ENCODE measurements around the gene CHAF1A.

CHAF1A gene

DNA sequence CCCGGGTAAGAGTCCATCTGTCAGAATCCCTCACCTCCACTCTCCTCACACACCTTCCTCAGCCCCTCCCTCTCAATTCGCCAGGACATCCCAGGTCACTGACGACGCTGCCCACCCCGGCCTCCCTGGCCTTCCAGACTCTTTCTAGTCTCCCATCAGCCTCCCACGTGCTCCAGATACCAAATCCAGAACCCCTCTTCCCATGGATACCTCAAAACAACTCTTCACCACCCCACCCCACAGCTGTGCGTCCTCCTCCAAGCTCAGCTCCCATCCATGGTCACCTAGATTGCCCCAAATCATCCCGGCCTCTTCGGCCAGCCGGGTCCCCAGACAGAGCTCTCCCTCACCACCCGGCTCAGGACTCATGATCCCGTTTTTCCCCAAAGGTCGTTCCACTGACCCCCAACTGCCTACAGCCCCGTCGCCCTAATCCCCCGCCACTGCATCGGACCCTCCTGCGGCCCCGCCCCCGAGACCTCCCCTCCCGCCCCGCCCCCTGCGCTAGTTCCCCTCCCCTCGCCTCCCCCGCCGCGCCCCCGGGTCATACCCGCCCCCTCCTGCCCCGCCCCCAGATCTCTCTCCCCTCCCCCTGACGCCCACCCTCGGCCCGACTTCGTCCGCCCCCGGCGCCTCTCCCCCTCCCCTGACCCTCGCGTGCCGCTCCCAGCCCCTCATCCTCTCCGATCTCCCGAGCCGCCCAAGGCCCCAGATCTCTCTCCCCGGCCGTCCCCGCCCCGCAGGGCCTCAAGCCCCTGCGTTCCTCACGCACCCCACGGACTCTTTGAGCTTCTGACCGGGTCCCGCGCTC lies 54.6 kb downstream of the CHAF1A start:
- peak; percentile 64 for DNase-seq (ENCODE audit: low read depth)

DNA sequence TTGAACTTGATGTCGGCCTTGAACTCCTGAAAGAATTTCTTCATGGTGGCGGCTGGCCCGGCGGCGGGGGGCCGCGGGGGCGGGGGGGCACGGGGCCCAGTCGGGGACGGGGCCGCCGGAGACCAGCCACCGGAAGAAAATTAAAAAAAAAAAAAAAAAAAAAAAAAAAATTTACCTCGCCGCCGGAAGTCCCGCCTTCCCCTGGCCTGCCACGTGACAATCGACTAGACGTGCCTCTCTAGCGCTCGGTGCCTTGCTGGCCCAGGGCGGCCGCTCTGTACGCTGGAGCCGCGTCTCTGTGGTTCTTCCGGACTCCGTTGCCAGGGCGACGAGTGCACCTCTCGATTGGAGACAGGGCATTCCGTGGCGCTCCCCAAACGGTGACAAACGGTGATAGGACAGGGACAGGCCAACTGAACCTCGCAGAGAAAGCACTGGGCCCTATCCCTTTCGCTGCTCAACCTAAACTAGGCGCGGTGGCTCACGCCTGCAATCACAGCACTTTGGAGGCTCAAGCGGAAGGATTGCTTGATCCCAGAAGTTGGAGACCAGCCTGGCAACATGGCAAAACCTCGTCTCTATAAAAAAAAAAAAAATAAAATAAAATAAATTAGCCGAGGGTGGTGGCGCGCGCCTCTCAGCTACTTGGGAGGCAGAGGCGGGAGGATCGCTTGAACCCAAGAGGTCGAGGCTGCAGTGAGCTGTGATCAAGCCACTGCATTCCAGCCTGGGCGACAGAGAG lies 55.4 kb downstream of the CHAF1A start, which contains the start of gene UBXN6:
TSS of gene UBXN6 (minus strand) at position 141 of the 742 bp plus-strand sequence. CDS start at position 44, 97 bp downstream.
- peak; percentile 99 for DNase-seq (ENCODE audit: low read depth)

DNA sequence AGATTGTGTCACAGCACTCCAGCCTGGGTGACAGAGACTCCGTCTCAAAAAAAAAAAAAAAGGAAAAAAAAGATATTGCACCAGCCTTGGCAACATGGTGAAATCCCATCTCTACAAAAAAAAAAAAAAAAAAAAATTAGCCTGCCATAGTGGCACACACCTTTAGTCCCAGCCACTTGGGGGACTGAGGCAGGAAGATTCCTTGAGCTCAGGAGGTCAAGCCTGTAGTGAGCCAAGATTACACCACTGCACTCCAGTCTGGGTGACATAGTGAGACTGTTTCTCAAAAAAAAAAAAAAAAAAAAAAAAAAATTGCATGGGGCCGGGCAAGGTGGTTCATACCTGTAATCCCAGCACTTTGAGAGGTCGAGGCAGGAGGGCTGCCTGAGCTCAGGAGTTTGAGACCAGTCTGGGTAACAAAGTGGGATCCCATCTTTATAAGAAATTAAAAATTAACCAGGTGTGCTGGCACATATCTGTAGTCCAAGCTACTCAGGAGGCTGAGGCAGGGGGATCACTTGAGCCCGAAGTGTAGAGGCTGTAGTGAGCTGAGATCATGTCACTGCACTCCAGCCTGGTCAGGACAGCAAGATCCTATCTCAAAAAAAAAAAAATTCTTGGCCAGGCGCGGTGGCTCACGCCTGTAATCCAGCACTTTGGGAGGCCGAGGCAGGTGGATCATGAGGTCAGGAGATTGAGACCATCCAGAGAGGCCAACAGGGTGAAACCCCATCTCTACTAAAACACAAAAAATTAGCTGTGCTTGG lies 62.6 kb downstream of the CHAF1A start:
- DNase-seq (ENCODE audit: low read depth) = no peak

DNA sequence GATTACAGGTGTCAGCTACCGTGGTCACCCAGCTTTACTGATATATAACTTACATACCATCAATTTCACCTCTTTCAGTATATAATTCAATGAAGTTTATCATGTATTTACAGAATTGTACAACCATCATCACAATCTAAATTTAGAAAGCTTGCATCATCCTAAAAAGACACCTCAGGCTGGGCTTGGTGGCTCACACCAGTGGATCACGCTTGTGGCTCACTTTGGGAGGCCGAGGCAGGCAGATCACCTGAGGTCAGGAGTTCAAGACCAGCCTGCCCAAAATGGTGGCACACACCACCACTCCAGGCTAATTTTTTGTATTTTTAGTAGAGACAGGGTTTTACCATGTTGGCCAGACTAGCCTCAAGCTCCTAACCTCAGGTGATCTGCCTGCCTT lies 65.4 kb downstream of the CHAF1A start:
- DNase-seq (ENCODE audit: low read depth) = no peak

DNA sequence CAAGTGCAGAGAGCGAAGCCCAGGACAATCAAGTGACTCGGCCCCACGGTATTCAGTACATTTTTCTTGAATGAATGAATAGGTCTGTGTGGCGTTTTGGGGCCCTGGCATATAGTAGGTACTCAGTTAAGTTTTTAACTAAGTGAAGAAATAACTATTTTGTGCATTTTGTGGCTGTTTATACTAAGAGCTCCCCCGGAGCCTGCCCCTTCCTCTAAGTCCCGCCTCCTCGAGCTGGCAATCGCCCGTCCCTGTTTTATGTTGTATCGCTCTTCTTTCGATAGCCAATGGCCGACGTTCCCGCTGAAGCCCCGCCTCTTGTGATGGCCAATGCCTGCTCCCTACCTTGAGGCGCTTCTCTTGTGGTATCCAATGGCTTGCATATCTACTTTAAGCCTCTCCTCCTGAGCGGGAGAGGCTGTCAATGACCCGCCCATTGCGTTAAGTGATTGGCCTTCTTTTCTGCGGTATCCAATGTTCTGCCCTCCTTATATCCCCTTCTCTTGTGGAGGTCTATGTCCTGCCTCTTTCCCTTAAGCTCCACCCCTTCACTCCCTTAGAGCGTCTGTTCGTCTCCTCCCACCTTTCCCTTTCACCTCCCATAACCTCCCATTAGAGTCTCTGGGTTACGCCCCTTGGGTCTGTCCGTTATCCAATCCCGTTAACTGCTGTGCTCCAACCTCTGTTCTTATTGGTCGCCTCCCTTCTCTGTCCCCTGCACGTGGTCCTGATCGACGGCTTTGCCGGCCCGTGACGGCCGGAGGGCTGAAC lies 69.1 kb downstream of the CHAF1A start:
- DNase-seq (ENCODE audit: low read depth) = peak; percentile 100

DNA sequence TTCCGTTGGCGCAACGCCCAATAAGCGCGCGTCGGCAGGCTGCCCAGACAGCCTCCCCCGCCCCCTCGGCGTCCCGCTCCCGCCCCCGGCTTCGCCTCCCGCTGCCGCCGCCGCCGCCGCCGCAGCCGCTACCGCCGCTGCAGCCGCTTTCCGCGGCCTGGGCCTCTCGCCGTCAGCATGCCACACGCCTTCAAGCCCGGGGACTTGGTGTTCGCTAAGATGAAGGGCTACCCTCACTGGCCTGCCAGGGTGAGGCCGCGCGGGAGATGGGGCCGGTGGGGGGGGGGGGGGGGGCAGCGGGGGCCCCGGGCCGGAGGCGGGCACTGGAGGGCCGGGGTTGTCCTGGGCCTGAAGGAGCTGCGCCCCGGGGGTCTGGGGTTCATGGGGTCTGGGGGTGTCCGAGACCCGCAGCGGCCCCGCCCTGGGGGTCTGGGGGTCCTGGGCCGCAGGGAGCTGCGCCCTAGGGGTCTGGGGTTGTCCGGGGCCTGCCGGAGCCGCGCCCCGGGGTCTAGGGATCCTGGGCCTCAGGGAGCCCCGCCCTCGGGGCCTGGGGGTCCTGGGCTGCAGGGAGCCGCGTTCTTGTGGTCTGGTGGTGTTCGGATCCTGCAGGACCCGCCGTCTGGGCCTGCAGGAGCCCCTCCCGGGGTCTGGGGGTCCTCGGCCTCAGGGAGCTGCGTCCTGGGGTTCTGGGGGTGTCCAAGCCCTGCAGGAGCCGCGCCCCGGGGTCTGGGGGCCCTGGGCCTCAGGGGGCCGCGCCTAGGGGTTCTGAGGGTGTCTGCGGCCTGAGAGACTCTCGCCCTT lies 69.9 kb downstream of the CHAF1A start, which contains the start of gene HDGFL2:
TSS of gene HDGFL2 (plus strand) at position 124 of the 801 bp plus-strand sequence. CDS start at position 178, 54 bp downstream.
- no peak for DNase-seq (ENCODE audit: low read depth)

DNA sequence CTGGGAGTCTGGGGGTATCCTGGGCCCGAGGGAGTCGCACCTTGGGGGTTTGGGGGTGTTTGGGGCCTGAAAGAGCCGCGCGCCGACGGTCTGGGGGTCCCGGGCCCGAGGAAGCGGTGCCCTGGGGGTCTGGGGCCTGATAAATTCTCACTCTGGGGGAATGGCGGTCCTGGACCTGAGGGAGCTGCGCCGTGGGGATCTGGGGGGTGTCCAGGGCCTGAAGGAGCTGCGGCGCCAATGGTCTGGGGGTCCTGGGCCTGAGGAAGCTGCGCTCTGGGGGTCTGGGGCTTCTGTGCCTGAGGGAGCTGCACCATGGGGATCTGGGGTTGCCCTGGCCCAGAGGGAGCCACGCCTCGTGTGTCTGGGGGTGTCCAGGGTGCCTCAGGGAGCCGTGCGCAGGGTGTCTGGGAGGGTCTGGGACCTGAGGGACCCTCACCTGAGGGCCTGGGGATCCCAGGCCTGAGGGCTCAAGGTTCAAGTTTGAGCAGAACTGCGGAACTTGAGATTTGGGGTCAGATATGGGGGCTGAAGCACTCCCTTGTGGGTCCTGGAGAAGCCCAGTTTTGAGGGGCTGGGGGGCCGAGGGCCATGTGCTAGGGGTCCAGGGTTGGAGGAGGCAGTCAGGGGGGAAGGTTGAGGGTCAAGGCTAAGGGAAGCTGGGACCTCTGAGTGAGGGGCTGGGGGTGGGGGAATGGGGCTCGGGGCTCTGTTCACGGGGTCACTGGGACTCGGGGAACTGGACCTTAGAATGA lies 70.7 kb downstream of the CHAF1A start:
- DNase-seq (ENCODE audit: low read depth) = no peak

DNA sequence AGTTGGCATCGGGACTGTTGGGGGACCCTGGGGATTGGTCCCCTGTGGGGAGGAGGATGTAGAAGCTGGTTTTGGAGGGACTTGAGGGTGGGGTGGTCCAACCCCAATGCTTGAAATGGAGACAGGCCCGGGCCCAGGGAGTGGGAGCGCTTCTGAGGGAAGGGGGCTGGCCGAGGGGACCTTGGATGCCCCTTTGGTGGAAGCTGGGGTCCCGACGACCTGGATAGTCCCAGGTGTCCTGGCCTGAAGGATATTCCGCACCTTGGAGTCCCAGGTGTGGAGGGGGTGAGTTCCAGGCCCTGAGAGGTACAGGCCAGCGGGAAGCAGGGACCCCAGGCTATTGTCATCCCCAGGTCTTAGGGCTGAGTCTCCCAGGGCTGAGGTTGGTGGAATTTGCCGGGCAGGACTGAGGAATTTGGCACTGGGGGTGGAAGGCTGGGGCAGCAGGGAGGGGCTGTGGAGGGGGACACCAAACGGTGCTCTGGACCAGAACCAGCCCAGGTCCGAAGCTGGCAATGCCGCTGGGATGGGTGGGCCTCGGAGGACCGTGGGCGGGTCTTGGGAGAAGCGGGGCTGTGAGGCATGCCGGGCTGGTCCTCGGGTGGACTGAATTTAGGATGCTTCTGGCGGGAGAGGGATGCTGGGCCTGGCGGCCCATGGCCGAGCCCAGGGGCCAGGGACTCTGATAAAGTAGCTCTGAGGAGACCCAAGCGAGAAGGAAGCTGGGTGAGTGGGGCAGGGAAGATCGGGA lies 71.5 kb downstream of the CHAF1A start:
- DNase-seq (ENCODE audit: low read depth) = no peak

DNA sequence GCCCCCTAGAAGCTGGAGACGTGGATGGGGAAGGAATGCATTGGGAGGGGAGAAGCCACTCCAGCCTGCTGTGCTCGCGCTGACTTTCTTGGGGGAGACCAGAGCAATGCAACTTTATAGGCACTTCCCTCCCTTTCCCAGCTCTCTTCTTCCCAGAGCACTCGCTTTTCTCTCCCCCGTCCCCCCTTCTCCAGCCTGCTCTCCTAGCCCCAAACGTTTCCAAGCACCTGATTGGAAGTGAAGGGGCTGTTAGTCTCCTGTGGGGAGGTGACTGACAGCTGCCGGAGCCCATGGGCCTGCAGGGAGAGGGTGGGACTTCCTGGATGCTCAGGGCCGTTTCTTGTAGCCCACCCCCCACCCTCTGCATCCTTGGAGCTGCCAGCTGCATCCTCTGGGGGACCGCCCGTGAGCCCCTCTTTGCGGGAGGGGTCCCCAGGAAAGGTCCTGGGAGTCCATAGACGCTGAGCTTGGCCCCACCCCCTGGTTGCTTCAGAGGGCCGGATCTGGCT lies 72.1 kb downstream of the CHAF1A start:
- peak; percentile 75 for DNase-seq (ENCODE audit: low read depth)

DNA sequence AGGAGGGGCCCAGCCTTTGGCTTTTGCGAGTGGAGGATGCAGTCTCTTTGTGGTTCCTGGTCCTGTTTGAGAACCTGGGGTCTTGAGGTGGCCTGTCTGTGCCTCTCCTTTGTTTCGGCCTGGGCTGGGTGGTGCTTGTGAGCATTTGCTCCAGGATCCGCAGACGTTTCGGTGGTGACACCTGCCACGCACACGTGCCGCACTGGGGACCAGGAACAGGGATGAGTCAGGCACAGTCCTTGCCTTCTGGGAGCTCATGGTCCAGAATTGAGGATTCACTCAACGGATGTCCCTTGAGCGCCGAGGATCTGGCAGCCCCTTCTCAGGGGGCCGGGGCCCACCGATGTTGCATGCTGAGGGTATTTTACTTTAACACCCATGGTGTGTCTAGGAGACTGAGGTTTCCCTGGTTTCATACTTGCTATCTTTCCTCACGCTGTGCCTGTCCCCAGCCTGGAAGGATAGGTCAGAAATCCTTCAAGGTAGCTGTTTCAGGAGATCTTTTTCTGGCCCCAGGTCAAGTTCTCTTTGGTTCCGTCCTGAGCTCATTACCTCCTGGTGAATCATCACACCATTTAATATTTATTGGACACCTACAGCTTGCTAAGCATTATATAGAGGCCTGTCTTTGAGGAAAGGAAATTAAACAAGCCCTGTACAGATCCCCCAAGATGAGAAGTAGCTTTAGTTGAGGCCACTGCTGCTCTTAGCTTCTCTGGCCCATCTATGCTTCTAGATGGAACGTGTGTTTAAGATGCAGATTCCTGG lies 74.8 kb downstream of the CHAF1A start:
- no peak for DNase-seq (ENCODE audit: low read depth)

DNA sequence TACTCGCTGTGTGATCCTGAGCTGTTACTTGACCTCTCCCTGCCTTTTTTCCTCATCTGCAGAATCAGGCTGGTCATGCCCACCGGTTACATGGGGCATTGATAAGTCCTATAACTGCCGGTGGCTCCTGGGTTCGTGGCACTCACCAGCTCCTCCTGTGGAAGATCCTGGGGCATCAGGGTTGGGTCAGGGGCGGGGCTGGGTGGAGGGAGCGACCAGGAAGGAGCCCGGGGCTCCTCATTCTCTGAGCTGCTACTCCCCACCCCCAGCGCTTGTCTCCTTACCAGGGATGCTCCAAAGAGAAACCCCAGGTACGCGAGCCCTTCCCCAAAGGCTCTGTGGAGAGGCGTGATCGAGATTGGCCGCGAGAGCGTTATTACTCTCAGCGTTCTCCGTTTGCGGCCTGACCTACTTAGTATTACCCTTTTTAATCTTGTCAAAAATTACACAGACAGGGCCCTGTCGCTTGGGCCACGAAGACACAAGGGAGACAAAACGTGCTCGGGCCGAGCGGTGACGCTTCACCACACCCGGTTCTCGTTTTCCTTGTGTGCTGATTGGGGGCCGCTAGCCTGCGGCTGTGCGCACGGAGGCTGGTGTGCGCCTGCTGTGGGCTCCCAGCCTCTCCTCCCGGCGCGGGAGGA lies 80.4 kb downstream of the CHAF1A start:
- DNase-seq (ENCODE audit: low read depth) = no peak

DNA sequence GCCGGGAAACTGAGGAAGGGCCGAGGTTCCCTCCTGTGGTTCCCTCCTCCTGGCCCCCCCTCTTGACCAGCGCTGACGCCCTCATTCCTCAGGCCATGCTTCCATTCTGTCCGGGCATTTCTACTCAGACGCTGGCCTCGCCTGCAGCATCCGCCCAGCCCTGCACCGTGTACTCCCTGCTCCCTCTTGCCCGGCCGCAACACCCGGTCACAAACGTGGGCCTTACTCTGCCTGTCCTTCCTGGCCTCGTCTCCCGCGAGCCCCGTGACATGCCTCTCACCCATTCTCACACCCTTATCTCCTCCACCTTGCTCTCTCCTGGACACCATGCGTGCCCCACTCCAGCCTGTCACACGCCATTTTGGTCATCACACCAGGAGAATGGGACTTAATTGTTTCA lies 80.9 kb downstream of the CHAF1A start:
- no peak for DNase-seq (ENCODE audit: low read depth)

DNA sequence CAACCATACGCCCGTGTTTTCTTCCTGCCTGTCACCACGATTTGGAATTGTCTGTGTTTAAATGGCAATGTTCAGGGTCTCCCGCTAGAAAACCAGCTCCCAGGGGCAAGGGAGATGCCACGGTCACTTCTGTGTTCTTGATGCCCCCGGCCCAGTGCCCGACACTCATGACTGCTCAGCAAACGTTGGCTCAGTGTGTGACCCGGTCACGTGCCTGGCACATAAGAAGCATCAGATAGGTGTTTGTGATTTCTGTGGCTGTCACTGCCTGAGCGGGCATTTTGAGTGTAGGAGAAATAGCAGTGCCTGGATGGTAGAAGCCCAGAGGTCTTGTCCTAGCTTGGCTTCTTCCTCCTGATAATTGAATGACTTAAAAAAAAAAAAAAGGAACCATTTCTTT lies 85.1 kb downstream of the CHAF1A start:
- DNase-seq (ENCODE audit: low read depth) = no peak

DNA sequence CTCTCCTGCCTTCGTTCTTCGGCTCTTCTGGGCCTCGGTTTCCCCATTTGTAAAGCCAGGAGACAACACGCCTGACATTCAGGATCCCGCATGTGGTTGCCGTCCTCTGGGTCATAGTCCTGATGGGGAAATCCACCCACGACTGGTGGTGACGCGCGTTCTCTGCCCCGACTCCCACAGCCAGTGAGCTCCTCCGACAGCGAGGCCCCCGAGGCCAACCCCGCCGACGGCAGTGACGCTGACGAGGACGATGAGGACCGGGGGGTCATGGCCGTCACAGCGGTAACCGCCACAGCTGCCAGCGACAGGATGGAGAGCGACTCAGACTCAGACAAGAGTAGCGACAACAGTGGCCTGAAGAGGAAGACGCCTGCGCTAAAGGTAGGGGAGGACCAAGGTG lies 86.1 kb downstream of the CHAF1A start:
- DNase-seq (ENCODE audit: low read depth) = no peak

DNA sequence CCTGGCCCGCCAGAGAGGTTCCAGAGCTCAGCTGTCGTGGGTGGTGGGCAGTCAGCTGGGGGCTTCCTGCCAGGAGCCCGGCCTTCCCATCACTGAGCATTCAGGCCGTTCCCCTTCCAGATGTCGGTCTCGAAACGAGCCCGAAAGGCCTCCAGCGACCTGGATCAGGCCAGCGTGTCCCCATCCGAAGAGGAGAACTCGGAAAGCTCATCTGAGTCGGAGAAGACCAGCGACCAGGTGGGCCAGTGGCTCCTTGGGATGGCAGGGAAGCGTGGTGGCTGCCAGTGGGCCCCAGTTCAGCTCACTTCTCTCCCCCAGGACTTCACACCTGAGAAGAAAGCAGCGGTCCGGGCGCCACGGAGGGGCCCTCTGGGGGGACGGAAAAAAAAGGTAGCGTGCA lies 89.0 kb downstream of the CHAF1A start:
- no peak for DNase-seq (ENCODE audit: low read depth)

DNA sequence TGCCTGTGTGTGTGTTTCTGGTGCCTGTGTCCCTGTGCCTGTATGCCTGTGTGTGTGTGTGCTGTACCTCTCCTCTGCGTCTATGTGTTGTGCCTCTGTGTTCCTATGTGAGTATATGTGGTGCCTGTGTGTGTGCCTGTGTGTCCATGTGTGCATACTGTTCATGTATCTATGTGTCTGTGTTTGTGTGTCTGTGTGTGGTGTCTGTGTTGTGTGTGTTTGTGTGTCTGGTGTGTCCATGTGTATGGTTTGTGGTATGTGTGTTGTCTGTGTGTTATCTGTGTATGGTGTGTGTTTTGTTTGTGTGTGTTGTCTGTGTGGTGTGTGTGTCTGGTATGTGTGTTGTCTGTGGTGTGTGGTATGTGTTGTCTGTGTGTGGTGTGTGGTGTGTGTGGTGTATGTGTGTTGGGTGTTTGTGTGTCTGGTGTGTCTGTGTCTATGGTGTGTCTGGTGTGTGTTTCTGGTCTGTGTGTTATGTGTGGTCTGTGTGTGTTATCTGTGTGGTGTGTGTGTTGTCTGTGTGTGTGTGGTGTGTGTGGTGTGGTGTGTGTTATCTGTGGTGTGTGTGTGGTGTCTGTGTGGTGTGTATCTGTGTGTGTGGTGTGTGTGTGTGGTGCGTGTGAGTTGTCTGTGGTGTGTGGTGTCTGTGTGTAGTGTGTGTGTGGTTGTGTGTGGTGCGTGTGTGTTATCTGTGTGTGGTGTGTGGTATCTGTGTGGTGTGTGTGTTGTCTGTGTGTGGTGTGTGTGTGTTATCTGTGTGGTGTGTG lies 90.1 kb downstream of the CHAF1A start:
- DNase-seq (ENCODE audit: low read depth) = no peak
